Activated CD4-positive, alpha-beta memory T cell treated with anti-CD3 and anti-CD28 coated beads, Interleukin-2, amount 10 ng/mL, durations not matched to agents 7 days and 5 days (primary cell): ENCODE data around the gene ZNF521. TPM values are rescaled to one million over a fixed set of nuclear protein-coding genes. Genes with fewer than 3 reads are reported as not detected.
"Not testable (repeated sequence)": the region's sequence is repeated elsewhere in the genome, so short reads cannot be mapped to it uniquely, and the experiment has no call there.

Source experiments
- CTCF ChIA-PET: fragments of 350-600 bp; sonication (Branson Sonifier 250); formaldehyde crosslinking; loops from one replicate; lab custom pipeline; 2021; ENCODE audit warnings: antibody characterized with exemption, inconsistent platforms; lab: Charles Lee
- POLR2A ChIA-PET: fragments of 350-600 bp; sonication (Branson Sonifier 250); formaldehyde crosslinking; loops from one replicate; lab custom pipeline; 2021; ENCODE audit warnings: antibody characterized with exemption; lab: Charles Lee
- DNase-seq: peaks from one replicate; pipeline ENCODE4 v3.0.0-alpha.2; 2020
- H3K27ac Mint-ChIP-seq: one replicate; pipeline ENCODE4 v1.8.0; 2021; ENCODE audit warnings: mild to moderate bottlenecking, mixed read lengths
- H3K27me3 Mint-ChIP-seq: one replicate; pipeline ENCODE4 v1.8.0; 2021; ENCODE audit warnings: mixed read lengths
- H3K36me3 Mint-ChIP-seq: one replicate; pipeline ENCODE4 v1.8.0; 2021; ENCODE audit warnings: low read depth, mixed read lengths
- H3K4me1 Mint-ChIP-seq: one replicate; pipeline ENCODE4 v1.8.0; 2021; ENCODE audit warnings: mixed read lengths
- H3K4me3 Mint-ChIP-seq: one replicate; pipeline ENCODE4 v1.8.0; 2021; ENCODE audit warnings: mild to moderate bottlenecking, mixed read lengths
- H3K9me3 Mint-ChIP-seq: one replicate; pipeline ENCODE4 v1.8.0; 2021; ENCODE audit warnings: mixed read lengths
- total RNA-seq, 2 experiments: library from RNA; stranded (reverse); gene quantifications; one replicate each; pipeline ENCODE4 v1.2.3, GENCODE V29; 2021

The ZNF521 gene
- total RNA-seq, 2 experiments from 2014 or later, result not detected

- no peak for DNase-seq
- H3K27ac Mint-ChIP-seq, result no peak overlapping the region
- no peaks in the 10 kb centered on the region for H3K27me3 Mint-ChIP-seq
- ChIA-PET CTCF (no interaction called here), POLR2A (no interaction called here)
- H3K4me3 Mint-ChIP-seq, result no peak overlapping the region
- H3K9me3 Mint-ChIP-seq, result peaks cover 5% of the 10 kb centered on the region
- no peaks in the 10 kb centered on the region for H3K4me1 Mint-ChIP-seq
- H3K36me3 Mint-ChIP-seq, result no peaks in the 10 kb centered on the region
These were observed 296.9 kb downstream of the ZNF521 start for GRCh38 chr18:25055076-25055475.

GRCh38 chr18:25053466-25053865 lies 298.5 kb downstream of the ZNF521 start:
- no peak overlapping the region for H3K27ac Mint-ChIP-seq
- peaks cover 5% of the 10 kb centered on the region for H3K9me3 Mint-ChIP-seq
- ChIA-PET CTCF (no interaction called here), POLR2A (no interaction called here)
- H3K36me3 Mint-ChIP-seq, result no peaks in the 10 kb centered on the region
- H3K4me1 Mint-ChIP-seq, result no peaks in the 10 kb centered on the region
- no peak overlapping the region for H3K4me3 Mint-ChIP-seq
- no peak for DNase-seq
- H3K27me3 Mint-ChIP-seq, result no peaks in the 10 kb centered on the region

DNA sequence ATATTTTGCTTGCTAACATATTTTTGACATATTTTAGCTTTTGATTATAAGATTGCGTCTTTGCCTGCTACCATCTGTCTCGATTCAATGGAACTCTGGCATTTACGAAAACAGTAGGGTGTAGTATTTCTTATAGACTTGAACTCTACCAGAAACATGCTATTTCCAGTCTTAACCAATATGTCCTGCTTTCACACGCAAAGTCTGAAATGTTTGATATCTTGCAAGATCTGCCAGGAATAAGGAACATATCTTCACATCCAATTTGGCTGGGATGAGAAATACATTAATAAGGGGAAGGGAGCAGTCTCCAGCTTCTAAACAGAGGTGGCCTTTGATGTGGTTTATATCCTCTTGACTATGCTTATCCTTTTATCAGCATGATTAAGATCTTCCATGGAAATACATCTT lies 299.4 kb downstream of the ZNF521 start:
- no peaks in the 10 kb centered on the region for H3K36me3 Mint-ChIP-seq
- no peak for DNase-seq
- H3K27ac Mint-ChIP-seq, result no peak overlapping the region
- no peaks in the 10 kb centered on the region for H3K27me3 Mint-ChIP-seq
- CTCF ChIA-PET, result no interaction called here
- H3K9me3 Mint-ChIP-seq, result peaks cover 5% of the 10 kb centered on the region
- H3K4me1 Mint-ChIP-seq, result no peaks in the 10 kb centered on the region
- H3K4me3 Mint-ChIP-seq, result no peak overlapping the region
- POLR2A ChIA-PET, result no interaction called here

GRCh38 chr18:25050605-25051004 lies 301.4 kb downstream of the ZNF521 start:
- Mint-ChIP-seq H3K4me1 (no peaks in the 10 kb centered on the region), H3K27ac (no peak overlapping the region), H3K9me3 (peaks cover 3% of the 10 kb centered on the region), H3K4me3 (no peak overlapping the region), H3K27me3 (no peaks in the 10 kb centered on the region), H3K36me3 (no peaks in the 10 kb centered on the region)
- DNase-seq, result no peak
- POLR2A ChIA-PET, result no interaction called here
- CTCF ChIA-PET, result no interaction called here

- no peaks in the 10 kb centered on the region for H3K4me1 Mint-ChIP-seq
- POLR2A ChIA-PET, result no interaction called here
- CTCF ChIA-PET, result no interaction called here
- no peaks in the 10 kb centered on the region for H3K27me3 Mint-ChIP-seq
- peaks cover 3% of the 10 kb centered on the region for H3K9me3 Mint-ChIP-seq
- no peak overlapping the region for H3K4me3 Mint-ChIP-seq
- DNase-seq, result no peak
- no peaks in the 10 kb centered on the region for H3K36me3 Mint-ChIP-seq
- no peak overlapping the region for H3K27ac Mint-ChIP-seq
These were observed 304.0 kb downstream of the ZNF521 start for GRCh38 chr18:25047983-25048382.

DNA sequence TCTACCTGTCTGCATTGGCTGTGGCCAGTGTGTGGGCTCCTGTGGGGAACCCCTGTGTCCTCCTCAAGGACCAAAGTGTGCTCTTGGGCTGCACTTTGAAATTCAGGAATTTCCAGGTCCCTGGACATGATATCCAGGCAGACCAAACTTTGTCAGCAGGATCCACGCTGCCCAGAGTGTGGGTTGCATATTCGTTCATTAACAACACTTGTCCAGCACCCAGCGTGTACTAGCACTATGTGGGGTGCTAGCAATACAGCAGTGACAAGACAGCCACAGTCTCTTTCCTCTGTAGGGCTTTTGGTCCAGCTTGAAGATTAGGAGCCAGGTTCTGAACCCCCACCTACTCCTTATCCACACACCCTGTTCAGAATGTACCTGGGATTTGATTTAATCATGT lies 304.5 kb downstream of the ZNF521 start:
- H3K27me3 Mint-ChIP-seq, result no peaks in the 10 kb centered on the region
- H3K9me3 Mint-ChIP-seq, result peaks cover 3% of the 10 kb centered on the region
- no peak overlapping the region for H3K27ac Mint-ChIP-seq
- ChIA-PET POLR2A (no interaction called here), CTCF (no interaction called here)
- no peaks in the 10 kb centered on the region for H3K4me1 Mint-ChIP-seq
- DNase-seq, result no peak
- H3K4me3 Mint-ChIP-seq, result no peak overlapping the region
- no peaks in the 10 kb centered on the region for H3K36me3 Mint-ChIP-seq

DNA sequence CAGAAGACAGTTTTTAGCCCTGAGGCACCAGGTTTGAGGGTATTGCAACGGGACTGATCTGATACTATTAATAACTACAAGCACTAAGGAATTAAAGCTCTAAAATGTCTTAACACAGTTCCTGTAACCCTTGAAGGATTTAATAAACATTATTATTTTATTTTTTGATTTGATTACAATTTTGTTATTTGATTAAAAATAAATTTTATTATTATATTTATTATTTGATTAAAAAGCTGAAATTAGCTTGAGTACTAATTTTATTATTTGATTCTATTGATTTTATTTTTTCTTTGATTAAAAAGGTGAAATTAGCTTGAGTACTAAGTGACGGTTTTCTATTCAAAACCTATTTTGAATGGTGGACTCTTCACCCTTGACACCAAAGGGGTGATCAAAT lies 307.3 kb downstream of the ZNF521 start:
- no peak overlapping the region for H3K27ac Mint-ChIP-seq
- peaks cover 1% of the 10 kb centered on the region for H3K9me3 Mint-ChIP-seq
- no peaks in the 10 kb centered on the region for H3K36me3 Mint-ChIP-seq
- H3K27me3 Mint-ChIP-seq, result no peaks in the 10 kb centered on the region
- no peak overlapping the region for H3K4me3 Mint-ChIP-seq
- no peak for DNase-seq
- CTCF ChIA-PET, result no interaction called here
- POLR2A ChIA-PET, result no interaction called here
- no peaks in the 10 kb centered on the region for H3K4me1 Mint-ChIP-seq

- H3K27me3 Mint-ChIP-seq, result no peaks in the 10 kb centered on the region
- CTCF ChIA-PET, result no interaction called here
- no peak for DNase-seq
- H3K36me3 Mint-ChIP-seq, result no peaks in the 10 kb centered on the region
- no peaks in the 10 kb centered on the region for H3K4me1 Mint-ChIP-seq
- H3K9me3 Mint-ChIP-seq, result peaks cover 3% of the 10 kb centered on the region
- no peak overlapping the region for H3K27ac Mint-ChIP-seq
- no peak overlapping the region for H3K4me3 Mint-ChIP-seq
- POLR2A ChIA-PET, result no interaction called here
These were observed 308.9 kb downstream of the ZNF521 start for GRCh38 chr18:25043104-25043503.

- Mint-ChIP-seq H3K27ac (no peak overlapping the region), H3K27me3 (no peaks in the 10 kb centered on the region), H3K36me3 (no peaks in the 10 kb centered on the region), H3K4me3 (no peak overlapping the region), H3K4me1 (no peaks in the 10 kb centered on the region), H3K9me3 (peaks cover 3% of the 10 kb centered on the region)
- ChIA-PET CTCF (no interaction called here), POLR2A (no interaction called here)
- DNase-seq, result no peak
These were observed 309.3 kb downstream of the ZNF521 start for GRCh38 chr18:25042641-25043051.

DNA sequence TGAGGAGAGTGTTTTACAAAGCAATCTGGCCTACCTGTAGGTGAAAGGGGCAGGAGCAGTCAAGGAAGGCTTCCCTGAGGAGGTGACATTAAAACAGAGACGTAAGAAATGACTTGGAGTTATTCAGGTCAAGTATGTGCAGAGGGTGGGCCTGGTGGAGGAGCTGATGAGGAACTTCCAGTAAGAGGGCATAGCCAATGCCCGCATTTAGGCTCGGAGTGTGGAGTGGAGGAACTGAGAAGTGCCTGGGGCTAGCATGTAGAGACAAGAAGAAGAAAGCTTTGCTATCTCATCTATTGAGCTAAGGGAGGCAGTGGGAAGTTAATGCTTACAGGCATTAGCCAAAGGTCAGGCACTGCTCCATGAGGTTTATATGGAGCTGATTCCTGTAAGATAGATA lies 312.2 kb downstream of the ZNF521 start:
- no peak for DNase-seq
- Mint-ChIP-seq H3K36me3 (no peaks in the 10 kb centered on the region), H3K4me1 (no peaks in the 10 kb centered on the region), H3K27me3 (no peaks in the 10 kb centered on the region), H3K4me3 (no peak overlapping the region), H3K27ac (no peak overlapping the region), H3K9me3 (peaks cover 4% of the 10 kb centered on the region)
- POLR2A ChIA-PET, result no interaction called here
- CTCF ChIA-PET, result no interaction called here

- Mint-ChIP-seq H3K36me3 (no peaks in the 10 kb centered on the region), H3K4me3 (no peak overlapping the region), H3K9me3 (peaks cover 6% of the 10 kb centered on the region), H3K4me1 (no peaks in the 10 kb centered on the region), H3K27ac (no peak overlapping the region), H3K27me3 (no peaks in the 10 kb centered on the region)
- DNase-seq, result no peak
- CTCF ChIA-PET, result no interaction called here
- POLR2A ChIA-PET, result no interaction called here
These were observed 313.7 kb downstream of the ZNF521 start for GRCh38 chr18:25038261-25038660.

- DNase-seq, result no peak
- no peak overlapping the region for H3K4me3 Mint-ChIP-seq
- CTCF ChIA-PET, result no interaction called here
- H3K9me3 Mint-ChIP-seq, result peaks cover 11% of the 10 kb centered on the region
- H3K27ac Mint-ChIP-seq, result no peak overlapping the region
- H3K27me3 Mint-ChIP-seq, result no peaks in the 10 kb centered on the region
- no peaks in the 10 kb centered on the region for H3K4me1 Mint-ChIP-seq
- no peaks in the 10 kb centered on the region for H3K36me3 Mint-ChIP-seq
- POLR2A ChIA-PET, result no interaction called here
These were observed 318.1 kb downstream of the ZNF521 start for GRCh38 chr18:25033747-25034471.

DNA sequence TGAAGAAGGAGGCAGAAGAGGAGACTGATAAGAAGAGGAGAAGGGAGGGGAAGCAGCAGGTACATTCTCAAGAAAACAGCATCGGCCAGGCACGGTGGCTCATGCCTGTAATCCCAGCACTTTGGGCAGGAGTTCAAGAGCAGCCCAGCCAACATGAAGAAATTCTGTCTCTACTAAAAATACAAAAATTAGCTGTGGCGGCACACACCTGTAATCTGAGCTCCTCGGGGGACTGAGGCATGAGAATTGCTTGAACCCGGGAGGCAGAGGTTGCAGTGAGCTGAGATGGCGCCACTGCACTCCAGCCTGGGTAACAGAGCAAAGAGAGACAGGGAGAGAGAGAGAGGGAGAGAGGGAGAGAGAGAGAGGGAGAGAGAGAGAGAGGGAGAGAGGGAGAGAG lies 318.8 kb downstream of the ZNF521 start:
- H3K27ac Mint-ChIP-seq, DNase-seq, H3K4me1 Mint-ChIP-seq, H3K4me3 Mint-ChIP-seq, POLR2A ChIA-PET, H3K36me3 Mint-ChIP-seq, H3K27me3 Mint-ChIP-seq, CTCF ChIA-PET: not testable (repeated sequence)
- H3K9me3 Mint-ChIP-seq, result peaks cover 11% of the 10 kb centered on the region

GRCh38 chr18:25029802-25030201 lies 322.2 kb downstream of the ZNF521 start:
- no peaks in the 10 kb centered on the region for H3K36me3 Mint-ChIP-seq
- H3K4me1 Mint-ChIP-seq, result no peaks in the 10 kb centered on the region
- no peak for DNase-seq
- H3K9me3 Mint-ChIP-seq, result peaks cover 11% of the 10 kb centered on the region
- ChIA-PET CTCF (no interaction called here), POLR2A (no interaction called here)
- no peak overlapping the region for H3K4me3 Mint-ChIP-seq
- no peak overlapping the region for H3K27ac Mint-ChIP-seq
- H3K27me3 Mint-ChIP-seq, result no peaks in the 10 kb centered on the region
